Ecto neural progenitor cell (in vitro differentiated cells): ENCODE measurements around the gene ACVR2A.

Source experiments
- DNase-seq: peaks from one replicate; pipeline ENCODE4 v3.0.0-alpha.2; 2018; ENCODE audit warnings: low spot score

The ACVR2A gene

GRCh38 chr2:147924647-147925046, 79.8 kb downstream of the ACVR2A start:
- no peak for DNase-seq

- no peak for DNase-seq
Measured at GRCh38 chr2:147925886-147926285, 81.1 kb downstream of the ACVR2A start.

DNA sequence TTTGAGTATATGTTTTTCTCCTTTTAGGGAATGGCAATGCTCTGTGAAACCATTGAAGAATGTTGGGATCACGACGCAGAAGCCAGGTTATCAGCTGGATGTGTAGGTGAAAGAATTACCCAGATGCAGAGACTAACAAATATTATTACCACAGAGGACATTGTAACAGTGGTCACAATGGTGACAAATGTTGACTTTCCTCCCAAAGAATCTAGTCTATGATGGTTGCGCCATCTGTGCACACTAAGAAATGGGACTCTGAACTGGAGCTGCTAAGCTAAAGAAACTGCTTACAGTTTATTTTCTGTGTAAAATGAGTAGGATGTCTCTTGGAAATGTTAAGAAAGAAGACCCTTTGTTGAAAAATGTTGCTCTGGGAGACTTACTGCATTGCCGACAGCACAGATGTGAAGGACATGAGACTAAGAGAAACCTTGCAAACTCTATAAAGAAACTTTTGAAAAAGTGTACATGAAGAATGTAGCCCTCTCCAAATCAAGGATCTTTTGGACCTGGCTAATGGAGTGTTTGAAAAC, 82.3 kb downstream of the ACVR2A start:
- no peak for DNase-seq

GRCh38 chr2:147933931-147934330, 89.1 kb downstream of the ACVR2A start:
- no peak for DNase-seq

DNA sequence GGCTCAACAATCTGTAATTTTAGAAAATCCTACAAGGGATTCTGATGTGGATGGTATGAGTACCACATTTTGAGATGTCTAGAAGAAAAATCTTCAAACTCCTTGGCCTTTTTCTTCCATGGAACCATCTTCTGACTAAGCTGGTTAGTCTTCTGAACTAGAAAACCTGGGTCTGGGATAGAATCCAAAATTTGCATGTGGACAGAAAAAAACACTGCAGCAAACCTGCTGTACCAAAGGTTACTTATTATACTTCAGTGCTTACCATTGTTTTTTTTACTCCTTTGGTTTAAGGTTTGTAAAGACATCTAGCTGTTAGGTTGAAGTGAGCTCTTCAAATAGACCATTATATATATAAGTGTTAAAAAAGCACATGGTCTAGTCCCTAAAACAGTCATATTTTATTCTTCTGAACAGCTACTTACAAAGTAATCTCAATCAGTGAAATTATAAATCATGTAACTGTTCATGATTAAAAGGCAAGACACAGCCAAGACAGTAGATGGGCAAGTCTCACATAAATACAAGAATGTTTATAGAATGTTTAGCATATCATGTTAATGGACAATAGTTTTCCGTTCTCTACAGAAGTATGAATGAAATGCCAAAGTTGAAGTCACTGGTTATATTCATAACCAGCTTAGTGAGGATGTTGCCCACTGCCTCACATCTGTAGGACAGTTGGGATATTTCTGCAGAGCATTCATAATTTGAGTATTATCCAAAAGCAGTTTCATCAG, 90.2 kb downstream of the ACVR2A start:
- DNase-seq, result no peak

GRCh38 chr2:147937744-147938349, 93.0 kb downstream of the ACVR2A start:
- DNase-seq, result no peak

DNA sequence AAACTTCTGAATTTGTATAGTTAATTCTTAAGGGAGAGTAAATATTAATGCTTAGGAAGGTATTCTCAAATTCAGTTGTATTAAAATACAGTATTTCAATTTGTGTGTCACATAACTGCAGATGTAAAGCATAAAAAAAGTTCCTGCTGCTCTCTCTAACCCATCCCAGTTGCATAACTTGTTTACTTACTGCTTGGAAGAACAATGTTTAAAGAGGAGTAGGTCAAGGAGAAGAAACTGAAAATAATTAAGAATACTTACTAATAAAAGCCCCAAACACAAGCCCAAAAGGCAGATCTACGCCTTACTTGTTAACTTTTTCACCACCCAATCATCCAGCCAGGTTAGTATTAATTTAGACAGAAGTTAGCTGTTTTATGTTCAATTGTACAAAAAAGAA, 94.5 kb downstream of the ACVR2A start:
- no peak for DNase-seq

DNA sequence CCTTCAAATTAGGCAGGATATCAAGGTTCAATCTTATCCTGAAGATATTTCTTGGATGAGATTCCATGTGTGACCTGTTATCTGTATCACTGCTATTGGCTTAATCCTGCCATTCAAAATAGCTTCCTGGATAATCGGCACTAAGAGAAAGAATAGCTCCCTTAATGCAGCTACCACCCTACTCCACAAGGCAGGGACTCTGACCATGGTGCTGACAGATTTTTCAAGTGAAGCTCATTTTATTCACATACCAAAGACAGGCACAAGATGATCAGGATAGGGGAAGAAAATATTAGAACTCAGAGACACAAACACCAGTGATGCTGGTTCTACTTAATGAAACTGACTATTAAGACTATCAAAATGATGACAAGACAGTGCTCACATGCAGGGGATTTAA, 100.8 kb downstream of the ACVR2A start:
- no peak for DNase-seq

DNA sequence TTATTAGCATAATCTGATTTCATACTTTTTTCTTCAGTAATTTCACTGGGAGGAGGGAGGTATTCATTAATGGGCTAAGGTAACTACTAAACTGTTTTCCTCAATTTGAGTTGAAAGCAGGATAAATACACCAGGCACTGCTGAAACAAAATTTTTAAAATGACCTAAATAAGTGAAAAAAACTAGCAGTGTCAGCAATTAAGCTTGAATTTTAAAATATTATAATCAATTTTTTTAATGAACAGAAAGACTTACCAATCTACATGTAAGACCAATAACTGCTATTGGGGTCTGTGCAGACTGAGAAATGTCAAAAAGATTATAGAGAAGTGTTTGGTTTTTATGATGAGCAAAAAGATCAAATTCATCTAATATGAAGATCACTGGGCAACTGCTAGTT, 107.3 kb downstream of the ACVR2A start:
- DNase-seq, result no peak

DNA sequence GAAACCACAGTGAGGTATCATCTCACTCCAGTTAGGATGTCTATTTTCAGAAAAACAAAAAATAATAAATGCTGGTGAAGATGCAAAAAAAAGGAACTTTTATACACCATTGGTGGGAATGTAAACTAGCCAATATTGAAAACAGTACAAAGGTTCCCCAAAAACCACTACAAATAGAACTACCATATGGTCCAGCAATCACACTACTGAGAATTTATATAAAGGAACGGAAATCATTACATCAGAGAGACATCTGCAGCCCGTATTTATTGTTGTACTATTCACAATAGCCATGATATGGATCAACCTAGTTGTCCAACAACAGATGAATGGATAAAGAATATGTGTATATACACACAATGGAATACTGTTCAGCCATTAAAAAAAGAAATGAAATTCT, 123.7 kb downstream of the ACVR2A start:
- no peak for DNase-seq

DNA sequence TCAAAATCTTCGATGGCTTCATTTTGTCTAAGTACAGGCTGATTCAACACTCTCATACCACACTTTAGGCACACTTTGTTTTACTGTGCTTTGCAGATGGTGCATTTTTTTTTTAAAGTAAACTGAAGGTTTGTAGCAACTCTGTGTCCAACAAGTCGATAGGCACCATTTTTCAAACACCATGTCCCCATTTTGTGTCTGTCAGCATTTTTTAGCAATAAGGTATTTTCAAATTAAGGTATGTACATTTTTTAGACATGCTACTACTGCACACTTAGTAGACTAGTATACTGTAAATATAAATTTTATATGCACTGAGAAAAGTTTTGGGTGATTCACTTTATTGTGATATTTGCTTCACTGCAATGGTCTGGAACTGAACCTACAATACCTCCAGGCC, 131.3 kb downstream of the ACVR2A start:
- no peak for DNase-seq

DNA sequence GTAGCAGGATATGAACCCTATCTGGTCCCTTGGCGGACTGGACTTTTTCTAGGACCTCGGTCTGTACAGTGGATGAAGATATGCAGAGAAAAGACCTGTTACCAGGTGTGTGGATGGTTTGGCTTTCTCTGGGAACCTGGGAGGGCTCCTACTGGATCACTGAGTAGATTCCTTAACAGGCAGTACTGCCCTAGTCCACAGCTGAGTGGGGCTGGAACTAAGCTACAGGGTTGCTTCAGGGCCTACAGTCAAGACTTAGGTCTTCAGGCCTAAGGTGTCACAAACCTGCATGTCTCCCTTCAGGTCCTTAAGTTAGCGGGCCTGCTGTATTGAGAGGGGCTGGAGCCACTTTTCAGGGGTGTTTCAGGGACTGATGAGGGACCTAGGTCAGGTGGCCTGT, 132.8 kb downstream of the ACVR2A start:
- DNase-seq, result no peak
